ENCODE results near the gene SEL1L3. TPM values are rescaled to one million over a fixed set of nuclear protein-coding genes. Genes with fewer than 3 reads are reported as not detected.

SEL1L3 gene
- total RNA-seq, 3 donors from 2014 or later (not counting 1 experiment from before 2014, with no cell fraction given) = 45.4 to 61.0 (median 45.7) TPM

DNA sequence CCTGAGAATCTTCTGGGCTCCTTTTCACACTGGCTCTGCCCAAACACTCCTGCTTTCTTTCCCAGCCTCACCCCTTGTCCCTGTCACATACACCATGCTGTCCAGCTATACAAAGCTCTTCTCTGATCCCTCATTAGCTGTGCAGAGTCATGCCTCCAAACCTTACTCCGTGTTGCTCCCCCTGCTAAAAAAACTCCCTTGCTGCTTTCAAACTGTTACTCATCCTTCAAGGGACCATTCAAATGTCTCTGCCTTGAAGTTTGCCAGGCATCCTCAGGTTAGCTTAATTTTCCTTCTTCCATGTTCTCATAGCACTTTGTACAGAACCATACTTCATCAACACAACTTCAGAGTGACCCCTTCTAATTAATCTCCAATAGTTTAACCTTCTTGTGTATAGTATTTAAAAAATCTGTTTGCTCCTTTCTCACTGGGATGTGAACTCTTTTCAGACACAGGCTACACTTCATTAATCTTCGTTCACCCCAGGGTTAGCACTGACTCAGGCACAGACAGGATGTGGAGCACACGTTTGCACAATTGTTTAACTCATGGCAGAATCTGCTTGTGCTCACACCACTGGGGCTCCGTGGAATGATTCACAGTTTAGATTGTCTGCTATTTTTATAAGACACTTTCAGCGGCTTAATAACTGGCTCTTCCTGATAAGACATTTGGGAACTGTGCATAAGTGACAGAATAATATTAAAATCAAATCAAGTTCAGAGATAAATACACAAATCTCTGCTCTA is 21.4 kb upstream of the SEL1L3 start:
- no peaks in the 10 kb centered on the region for H3K9me3 ChIP-seq (ENCODE audit: control insufficient read depth, insufficient read depth, low read length)
- H3K4me3 Mint-ChIP-seq = no peak overlapping the region
- H3K36me3 ChIP-seq (ENCODE audit: control insufficient read depth, insufficient read depth, low read length) = no peaks in the 10 kb centered on the region
- no peak overlapping the region for H3K27ac Mint-ChIP-seq
- peaks cover 14 to 32% of the 10 kb centered on the region in 2 donors for H3K27me3 Mint-ChIP-seq (ENCODE audit: low read depth in 2 of 2)
- peaks cover 0 to 6% of the 10 kb centered on the region in 2 donors for H3K4me1 Mint-ChIP-seq
- ATAC-seq (no peak), DNase-seq (no peak)
- no peak for TF ChIP-seq CTCF (IDR thresholded peaks at IDR 0.05)
- H3K9me3 Mint-ChIP-seq = no peaks in the 10 kb centered on the region
- no peaks in the 10 kb centered on the region for H3K36me3 Mint-ChIP-seq
- H3K4me3 ChIP-seq (ENCODE audit: low read length) = no peak overlapping the region
- H3K27me3 ChIP-seq (ENCODE audit: control insufficient read depth, insufficient read depth, low read length) = no peaks in the 10 kb centered on the region
- H3K27ac ChIP-seq (ENCODE audit: low read length) = no peak overlapping the region
- intact Hi-C loops (cut with micrococcal nuclease) = no loop called here
- no peaks in the 10 kb centered on the region for H3K4me1 ChIP-seq (ENCODE audit: control insufficient read depth, insufficient read depth, low read length)
- WGBS (ENCODE audit: insufficient coverage) = 41% methylated on average over 5 of the region's 5 CpGs

GRCh38 chr4:25883565-25883964 is 20.8 kb upstream of the SEL1L3 start:
- ATAC-seq = no peak
- no peak for TF ChIP-seq CTCF (IDR thresholded peaks at IDR 0.05)
- no peaks in the 10 kb centered on the region for H3K36me3 ChIP-seq (ENCODE audit: control insufficient read depth, insufficient read depth, low read length)
- Mint-ChIP-seq H3K27ac (no peak overlapping the region), H3K27me3 (ENCODE audit: low read depth in 2 of 2) (peaks cover 14 to 32% of the 10 kb centered on the region in 2 donors), H3K4me3 (no peak overlapping the region), H3K4me1 (peaks cover 0 to 6% of the 10 kb centered on the region in 2 donors), H3K9me3 (no peaks in the 10 kb centered on the region), H3K36me3 (no peaks in the 10 kb centered on the region)
- no peaks in the 10 kb centered on the region for H3K9me3 ChIP-seq (ENCODE audit: control insufficient read depth, insufficient read depth, low read length)
- intact Hi-C loops (cut with micrococcal nuclease) = no loop called here
- H3K4me1 ChIP-seq (ENCODE audit: control insufficient read depth, insufficient read depth, low read length) = no peaks in the 10 kb centered on the region
- WGBS (ENCODE audit: insufficient coverage) = 100% methylated on average over 2 of the region's 2 CpGs
- DNase-seq = no peak
- no peak overlapping the region for H3K4me3 ChIP-seq (ENCODE audit: low read length)
- H3K27ac ChIP-seq (ENCODE audit: low read length) = no peak overlapping the region
- no peaks in the 10 kb centered on the region for H3K27me3 ChIP-seq (ENCODE audit: control insufficient read depth, insufficient read depth, low read length)

DNA sequence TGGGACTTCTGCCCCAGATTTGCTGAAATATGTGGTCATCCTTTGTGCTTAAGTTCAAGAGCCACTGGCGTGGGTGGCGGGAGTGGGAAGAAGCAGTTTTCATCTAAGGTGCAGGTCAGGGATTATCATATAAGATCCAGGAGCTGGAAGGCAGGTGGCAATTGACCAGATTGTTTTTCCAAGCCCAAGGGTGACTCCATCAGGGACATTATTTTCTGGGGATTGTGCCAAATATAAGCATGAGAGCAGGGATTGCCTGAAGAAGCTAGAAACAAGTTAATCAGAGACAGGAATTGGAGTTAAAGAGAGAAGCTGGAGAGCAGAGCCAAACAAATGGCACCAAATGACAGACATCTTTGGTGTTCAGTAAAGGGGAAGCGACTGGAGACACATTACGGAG is 19.4 kb upstream of the SEL1L3 start:
- intact Hi-C loops (cut with micrococcal nuclease) = no loop called here
- Histone ChIP-seq H3K4me3 (ENCODE audit: low read length) (no peak overlapping the region), H3K27me3 (ENCODE audit: control insufficient read depth, insufficient read depth, low read length) (no peaks in the 10 kb centered on the region), H3K4me1 (ENCODE audit: control insufficient read depth, insufficient read depth, low read length) (no peaks in the 10 kb centered on the region), H3K9me3 (ENCODE audit: control insufficient read depth, insufficient read depth, low read length) (no peaks in the 10 kb centered on the region), H3K36me3 (ENCODE audit: control insufficient read depth, insufficient read depth, low read length) (no peaks in the 10 kb centered on the region), H3K27ac (ENCODE audit: low read length) (no peak overlapping the region)
- WGBS (ENCODE audit: insufficient coverage) = 95% methylated on average over 4 of the region's 4 CpGs
- Mint-ChIP-seq H3K27me3 (ENCODE audit: low read depth in 2 of 2) (peaks cover 14 to 32% of the 10 kb centered on the region in 2 donors), H3K36me3 (no peaks in the 10 kb centered on the region), H3K4me1 (peaks cover 0 to 6% of the 10 kb centered on the region in 2 donors), H3K4me3 (no peak overlapping the region), H3K27ac (no peak overlapping the region), H3K9me3 (no peaks in the 10 kb centered on the region)
- TF ChIP-seq CTCF (IDR thresholded peaks at IDR 0.05) = no peak
- ATAC-seq (no peak), DNase-seq (no peak)

- intact Hi-C loops (cut with micrococcal nuclease) = no loop called here
- no peak for TF ChIP-seq CTCF (IDR thresholded peaks at IDR 0.05)
- ATAC-seq (no peak), DNase-seq (no peak)
- Histone ChIP-seq H3K4me3 (ENCODE audit: low read length) (no peak overlapping the region), H3K4me1 (ENCODE audit: control insufficient read depth, insufficient read depth, low read length) (no peaks in the 10 kb centered on the region), H3K36me3 (ENCODE audit: control insufficient read depth, insufficient read depth, low read length) (no peaks in the 10 kb centered on the region), H3K27ac (ENCODE audit: low read length) (no peak overlapping the region), H3K27me3 (ENCODE audit: control insufficient read depth, insufficient read depth, low read length) (no peaks in the 10 kb centered on the region), H3K9me3 (ENCODE audit: control insufficient read depth, insufficient read depth, low read length) (no peaks in the 10 kb centered on the region)
- H3K36me3 Mint-ChIP-seq = no peaks in the 10 kb centered on the region
- H3K27ac Mint-ChIP-seq = no peak overlapping the region
- H3K4me1 Mint-ChIP-seq = peaks cover 0 to 6% of the 10 kb centered on the region in 2 donors
- H3K9me3 Mint-ChIP-seq = no peaks in the 10 kb centered on the region
- H3K4me3 Mint-ChIP-seq = no peak overlapping the region
- H3K27me3 Mint-ChIP-seq (ENCODE audit: low read depth in 2 of 2) = peaks cover 14 to 32% of the 10 kb centered on the region in 2 donors
- 62% methylated on average over 4 of the region's 4 CpGs for WGBS (ENCODE audit: insufficient coverage)
Observed at GRCh38 chr4:25881193-25881592, 18.4 kb upstream of the SEL1L3 start.

Data from natural killer cell (primary cell).